Activated CD8-positive, alpha-beta T cell treated with anti-CD3 and anti-CD28 coated beads for 36 hours (primary cell): ENCODE results near the gene DYNC1LI1. TPM values are rescaled to one million over a fixed set of nuclear protein-coding genes. Genes with fewer than 3 reads are reported as not detected.

Experiments used
- ATAC-seq: fragments of 200-7000 bp; cut with Tn5 transposase; one replicate; pipeline ENCODE4 v1.10.0; 2021; ENCODE audit warnings: mild to moderate bottlenecking, moderate library complexity
- CTCF ChIA-PET: fragments of 350-600 bp; sonication (Branson Sonifier 250); formaldehyde crosslinking; loops from one replicate; lab custom pipeline; 2021; ENCODE audit warnings: antibody characterized with exemption; lab: Charles Lee
- POLR2A ChIA-PET: fragments of 350-600 bp; sonication (Branson Sonifier 250); formaldehyde crosslinking; loops from one replicate; lab custom pipeline; 2021; ENCODE audit warnings: antibody characterized with exemption; lab: Charles Lee
- DNase-seq: peaks from one replicate; pipeline ENCODE4 v3.0.0-alpha.2; 2020
- H3K27ac Mint-ChIP-seq: one replicate; pipeline ENCODE4 v1.8.0; 2021; ENCODE audit warnings: mild to moderate bottlenecking, mixed read lengths
- H3K27me3 Mint-ChIP-seq: one replicate; pipeline ENCODE4 v1.8.0; 2021; ENCODE audit warnings: mixed read lengths
- H3K36me3 Mint-ChIP-seq: one replicate; pipeline ENCODE4 v1.8.0; 2021; ENCODE audit warnings: low read depth, mixed read lengths
- H3K4me1 Mint-ChIP-seq: one replicate; pipeline ENCODE4 v1.8.0; 2021; ENCODE audit warnings: low read depth, mixed read lengths
- H3K4me3 Mint-ChIP-seq: one replicate; pipeline ENCODE4 v1.8.0; 2021; ENCODE audit warnings: mild to moderate bottlenecking, moderate library complexity, mixed read lengths
- H3K9me3 Mint-ChIP-seq: one replicate; pipeline ENCODE4 v1.8.0; 2021; ENCODE audit warnings: mixed read lengths
- intact Hi-C: fragments of 100-400 bp; cut with micrococcal nuclease; formaldehyde crosslinking; loops from one replicate; pipeline ENCODE4 v1.10.0; 2022
- total RNA-seq, 2 experiments: library from RNA; stranded (reverse); gene quantifications; one replicate each; pipeline ENCODE4 v1.2.3, GENCODE V29; 2021
- TF ChIP-seq, protein P1 (sequence below): fragments of 200-600 bp; IDR thresholded peaks from one replicate; pipeline ENCODE4 v1.8.0; 2022; ENCODE audit warnings: antibody characterized with exemption, mild to moderate bottlenecking

Gene DYNC1LI1
- total RNA-seq, 2 experiments from 2014 or later = 31.0 to 31.8 TPM

DNA sequence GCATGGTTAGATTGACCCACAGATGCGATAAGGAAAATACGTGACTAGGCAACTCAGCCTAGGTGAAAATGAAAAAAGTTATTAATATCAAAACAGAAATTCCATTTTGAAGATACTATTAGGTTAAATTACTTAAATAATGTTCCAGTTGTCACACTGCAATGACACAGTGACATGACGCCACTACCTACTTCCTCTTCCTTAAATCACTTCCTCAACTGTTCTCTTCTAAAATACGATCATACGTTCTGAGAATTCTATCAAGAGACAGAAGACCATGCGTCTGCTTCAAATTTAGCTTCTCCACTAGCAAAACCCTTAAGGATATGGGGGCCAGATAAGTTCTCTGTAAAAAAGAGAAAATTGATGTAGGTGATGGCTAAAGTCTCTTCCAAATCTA, 86.2 kb downstream of the DYNC1LI1 start:
- POLR2A ChIA-PET = interaction anchor here (0.9 kb wide), 1 partner anchor 15 kb away, joined by 3 read pairs; no protein-coding TSS in a partner anchor

DNA sequence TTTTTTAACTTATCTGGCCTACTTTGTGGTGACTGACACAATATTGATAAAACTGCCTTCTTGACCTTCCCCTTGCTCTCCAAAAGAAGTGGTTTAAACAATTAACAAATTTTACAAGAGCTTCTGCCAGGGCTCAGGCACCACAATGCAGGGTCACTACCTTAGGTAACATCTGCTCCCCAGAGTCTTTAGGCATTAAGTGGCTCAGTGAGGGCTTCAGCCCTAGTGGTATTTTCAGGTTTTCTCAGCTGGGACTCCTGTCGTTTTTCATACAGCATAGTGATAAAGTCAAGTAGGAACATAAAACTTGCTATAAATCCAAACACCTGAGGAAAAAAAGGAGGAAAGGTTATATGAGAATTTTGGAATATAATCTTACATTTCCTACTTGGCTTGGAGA, 86.9 kb downstream of the DYNC1LI1 start:
- Mint-ChIP-seq H3K27ac (no peak overlapping the region), H3K4me1 (peaks cover 22% of the 10 kb centered on the region), H3K36me3 (peaks cover 56% of the 10 kb centered on the region), H3K27me3 (no peaks in the 10 kb centered on the region), H3K9me3 (no peaks in the 10 kb centered on the region), H3K4me3 (no peak overlapping the region)
- no peak for DNase-seq
- TF ChIP-seq, protein P1, sequence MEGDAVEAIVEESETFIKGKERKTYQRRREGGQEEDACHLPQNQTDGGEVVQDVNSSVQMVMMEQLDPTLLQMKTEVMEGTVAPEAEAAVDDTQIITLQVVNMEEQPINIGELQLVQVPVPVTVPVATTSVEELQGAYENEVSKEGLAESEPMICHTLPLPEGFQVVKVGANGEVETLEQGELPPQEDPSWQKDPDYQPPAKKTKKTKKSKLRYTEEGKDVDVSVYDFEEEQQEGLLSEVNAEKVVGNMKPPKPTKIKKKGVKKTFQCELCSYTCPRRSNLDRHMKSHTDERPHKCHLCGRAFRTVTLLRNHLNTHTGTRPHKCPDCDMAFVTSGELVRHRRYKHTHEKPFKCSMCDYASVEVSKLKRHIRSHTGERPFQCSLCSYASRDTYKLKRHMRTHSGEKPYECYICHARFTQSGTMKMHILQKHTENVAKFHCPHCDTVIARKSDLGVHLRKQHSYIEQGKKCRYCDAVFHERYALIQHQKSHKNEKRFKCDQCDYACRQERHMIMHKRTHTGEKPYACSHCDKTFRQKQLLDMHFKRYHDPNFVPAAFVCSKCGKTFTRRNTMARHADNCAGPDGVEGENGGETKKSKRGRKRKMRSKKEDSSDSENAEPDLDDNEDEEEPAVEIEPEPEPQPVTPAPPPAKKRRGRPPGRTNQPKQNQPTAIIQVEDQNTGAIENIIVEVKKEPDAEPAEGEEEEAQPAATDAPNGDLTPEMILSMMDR = no peak
- ATAC-seq = no peak
- intact Hi-C loops = no loop called here
- ChIA-PET POLR2A (interaction anchor here (1.2 kb wide), 1 partner anchor 10 kb away, joined by 3 read pairs; no protein-coding TSS in a partner anchor), CTCF (interaction anchor here (0.6 to 4.0 kb wide), 4 partner anchors 10 to 547 kb away, joined by 3 to 28 read pairs (median 4); no protein-coding TSS in a partner anchor)

More for the DNA sequence above, 86.2 kb downstream of the DYNC1LI1 start:
- ATAC-seq = no peak
- H3K36me3 Mint-ChIP-seq = peaks cover 50% of the 10 kb centered on the region
- no peaks in the 10 kb centered on the region for H3K9me3 Mint-ChIP-seq
- TF ChIP-seq, protein P1 = no peak
- no peaks in the 10 kb centered on the region for H3K27me3 Mint-ChIP-seq
- H3K4me1 Mint-ChIP-seq = peaks cover 22% of the 10 kb centered on the region
- CTCF ChIA-PET = interaction anchor here (1.4 to 4.0 kb wide), 2 partner anchors 15 to 189 kb away, joined by 3 to 28 read pairs; no protein-coding TSS in a partner anchor
- no peak for DNase-seq
- intact Hi-C loops = no loop called here
- no peak overlapping the region for H3K4me3 Mint-ChIP-seq
- no peak overlapping the region for H3K27ac Mint-ChIP-seq

DNA sequence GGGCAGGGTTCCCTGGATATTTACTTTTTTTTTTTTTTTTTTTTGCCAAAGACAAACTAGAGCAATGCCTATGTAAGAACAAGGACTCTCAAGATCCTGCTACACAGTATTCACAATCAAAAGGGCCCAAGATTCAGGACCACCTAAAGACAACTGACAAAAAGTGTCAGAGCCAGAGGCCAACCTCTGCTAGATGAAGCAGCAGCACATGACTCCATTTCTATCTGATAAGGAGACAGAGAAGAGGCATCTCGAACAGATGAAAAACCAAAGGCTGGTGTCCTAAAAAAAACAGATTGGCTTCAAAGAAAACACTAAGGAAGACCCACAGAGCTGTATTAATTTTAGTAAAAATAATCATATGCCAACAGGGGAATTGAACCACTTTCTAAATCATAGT, 88.0 kb downstream of the DYNC1LI1 start:
- Mint-ChIP-seq H3K4me1 (peaks cover 20% of the 10 kb centered on the region), H3K27ac (no peak overlapping the region), H3K27me3 (no peaks in the 10 kb centered on the region), H3K4me3 (no peak overlapping the region), H3K9me3 (no peaks in the 10 kb centered on the region), H3K36me3 (peaks cover 54% of the 10 kb centered on the region)
- intact Hi-C loops = no loop called here
- ATAC-seq (no peak), DNase-seq (no peak)
- ChIA-PET POLR2A (interaction anchor here (0.5 kb wide), 1 partner anchor 11 kb away, joined by 3 read pairs; no protein-coding TSS in a partner anchor), CTCF (interaction anchor here (0.7 to 4.0 kb wide), 4 partner anchors 9 to 108 kb away, joined by 3 to 28 read pairs (median 3); no protein-coding TSS in a partner anchor)
- TF ChIP-seq, protein P1 = no peak

DNA sequence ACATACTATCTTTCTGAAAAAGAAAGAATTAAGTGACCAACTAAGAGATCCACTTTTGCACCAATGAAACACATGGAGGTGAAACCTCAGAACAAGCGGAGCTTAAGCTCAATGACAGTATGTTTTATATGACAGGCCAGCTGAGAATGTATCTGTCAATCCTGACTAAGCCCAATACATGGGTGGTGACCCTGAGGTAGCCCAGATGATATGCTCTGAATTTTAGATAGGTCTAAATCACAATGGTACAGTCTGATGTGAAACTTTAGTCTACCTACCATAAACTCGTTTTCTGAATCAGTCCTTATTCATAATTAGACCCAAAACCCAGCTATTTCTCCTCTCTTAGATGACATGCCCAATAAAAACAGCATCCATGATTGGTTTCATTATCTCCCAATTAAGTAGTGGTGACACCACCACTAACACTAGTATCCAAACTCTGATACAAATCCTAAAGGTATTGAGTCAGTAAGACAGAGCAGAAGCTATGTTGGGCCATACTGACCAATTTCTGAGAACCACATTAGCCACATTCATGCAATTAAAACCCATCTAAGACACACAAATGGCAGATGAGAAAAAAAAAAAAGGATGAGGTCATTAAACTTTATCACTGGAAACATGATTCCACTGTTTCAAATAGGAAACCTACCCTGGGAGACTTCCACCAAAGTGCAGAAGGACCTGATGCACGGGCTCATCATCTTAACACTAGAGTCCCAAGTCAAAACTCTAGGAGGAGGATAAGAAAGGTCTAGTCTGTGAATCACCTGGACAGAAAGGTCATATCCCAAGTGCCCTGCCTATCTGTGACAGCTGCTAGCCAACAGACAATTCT, 88.6 kb downstream of the DYNC1LI1 start:
- ATAC-seq (peak; percentile 56), DNase-seq (no peak)
- TF ChIP-seq, protein P1 = no peak
- Mint-ChIP-seq H3K4me3 (no peak overlapping the region), H3K36me3 (peaks cover 57% of the 10 kb centered on the region), H3K9me3 (no peaks in the 10 kb centered on the region), H3K27me3 (no peaks in the 10 kb centered on the region), H3K4me1 (peaks cover 22% of the 10 kb centered on the region), H3K27ac (no peak overlapping the region)
- ChIA-PET POLR2A (interaction anchor here (0.5 to 0.8 kb wide), 2 partner anchors 11 to 69 kb away, joined by 3 read pairs; no protein-coding TSS in a partner anchor), CTCF (interaction anchor here (1.0 to 4.0 kb wide), 4 partner anchors 10 to 194 kb away, joined by 3 to 28 read pairs (median 8); no protein-coding TSS in a partner anchor)
- intact Hi-C loops = no loop called here
